K562 (cell line): Measurements from ENCODE around the gene SLAMF6. TPM values are rescaled to one million over a fixed set of nuclear protein-coding genes. Genes with fewer than 3 reads are reported as not detected.

Experiments
- ATAC-seq: fragments of 200-7000 bp; cut with Tn5 transposase; 3 replicates; pipeline ENCODE4 v1.9.1; 2020; ENCODE audit warnings: moderate library complexity
- BruUV-seq: library from RNA; stranded (reverse); fragments of 400-500 nt; replicated peaks from 2 replicates; lab custom pipeline; 2021; lab: Mats Ljungman, UMichigan
- CTCF ChIA-PET: fragments of 300-600 bp; formaldehyde crosslinking; extraction: SDS; loops from one replicate; lab custom pipeline; 2021; ENCODE audit warnings: low intra/inter-chr PET ratio; lab: Yijun Ruan, JAX
- POLR2A ChIA-PET: fragments of 300-600, 350-650 bp; sonication (Branson Sonifier 250); formaldehyde crosslinking; extraction: SDS; loops from one replicate; lab custom pipeline; 2021; ENCODE audit warnings: antibody characterized with exemption, inconsistent platforms; lab: Yijun Ruan, JAX
- DNase-seq, 4 experiments: peaks; one replicate each; pipeline versions ENCODE4 v3.0.0 to v3.0.0-alpha.2; 2011 to 2018; ENCODE audit warnings: low spot score in 3 of 4, mixed read lengths in 3 of 4; ENCODE audit errors: extremely low read depth in 1 of 4
- FAIRE-seq: peaks from 2 replicates; lab custom pipeline; 2011; peaks lifted over from hg19 to GRCh38; lab: Jason Lieb, UNC
- H2AFZ ChIP-seq: 2 replicates; pipeline ENCODE4 v1.6.0; 2011; ENCODE audit warnings: low read depth, low read length, control low read depth, inconsistent platforms
- H3K27ac ChIP-seq: fragments of 200-600 bp; 3 replicates; pipeline ENCODE4 v1.8.0; 2011; ENCODE audit warnings: low read depth, mild to moderate bottlenecking, control low read depth, inconsistent platforms, low read length, moderate library complexity, mixed read lengths; ENCODE audit errors: extremely low read depth
- H3K27me3 ChIP-seq, 2 experiments: fragments of 300-600 bp in 1 of 2; 2 replicates in 1 of 2; 3 replicates in 1 of 2; pipeline versions ENCODE4 v1.6.0 to v1.8.0; 2011; ENCODE audit warnings: inconsistent platforms in 2 of 2, low read length in 2 of 2, mild to moderate bottlenecking in 1 of 2, mixed read lengths in 1 of 2, moderate library complexity in 1 of 2; ENCODE audit not compliant: control insufficient read depth in 2 of 2, insufficient read depth in 2 of 2
- H3K36me3 ChIP-seq: fragments of 300-600 bp; 3 replicates; pipeline ENCODE4 v1.8.0; 2011; ENCODE audit warnings: mild to moderate bottlenecking, low read length, inconsistent platforms; ENCODE audit not compliant: control insufficient read depth, insufficient read depth
- H3K4me1 ChIP-seq, 2 experiments: fragments of 200-600 bp in 1 of 2; replicated peaks in 1 of 2; 2 replicates in 1 of 2; 3 replicates in 1 of 2; pipeline versions ENCODE4 v1.5.1 to v1.8.0; 2011; ENCODE audit warnings: inconsistent platforms in 2 of 2, low read length in 2 of 2, mild to moderate bottlenecking in 1 of 2, mixed read lengths in 1 of 2, moderate library complexity in 1 of 2; ENCODE audit not compliant: control insufficient read depth in 2 of 2, insufficient read depth in 2 of 2
- H3K4me2 ChIP-seq: 2 replicates; pipeline ENCODE4 v1.6.1; 2011; ENCODE audit warnings: low read length, control low read depth, inconsistent platforms, mixed read lengths; ENCODE audit not compliant: insufficient read depth
- H3K4me3 ChIP-seq: fragments of 200-600 bp; sonication (generic), shearing (Covaris generic); 2 replicates; pipeline ENCODE4 v1.5.1; 2016; ENCODE audit warnings: control low read depth, inconsistent platforms
- H3K79me2 ChIP-seq: fragments of 200-600 bp; 3 replicates; pipeline ENCODE4 v1.8.0; 2011; ENCODE audit warnings: low read length, inconsistent platforms; ENCODE audit not compliant: control insufficient read depth, insufficient read depth
- H3K9ac ChIP-seq, 2 experiments: 2 replicates each; pipeline versions ENCODE4 v1.6.0 to v1.6.1; 2011; ENCODE audit warnings: low read depth in 2 of 2, low read length in 2 of 2, control low read depth in 1 of 2, inconsistent platforms in 1 of 2, mild to moderate bottlenecking in 1 of 2, mixed read lengths in 1 of 2; ENCODE audit not compliant: insufficient read depth in 1 of 2
- H3K9me1 ChIP-seq: one replicate; pipeline ENCODE4 v1.6.0; 2011; ENCODE audit warnings: inconsistent platforms, mild to moderate bottlenecking, low read length, moderate library complexity; ENCODE audit not compliant: control insufficient read depth, insufficient read depth
- H3K9me3 ChIP-seq: replicated peaks from 2 replicates; pipeline ENCODE4 v1.5.1; 2011; ENCODE audit warnings: low read depth, low read length, inconsistent platforms; ENCODE audit not compliant: control insufficient read depth, insufficient read depth
- H4K20me1 ChIP-seq: replicated peaks from 2 replicates; pipeline ENCODE4 v1.6.1; 2011; ENCODE audit warnings: low read length, inconsistent platforms, mixed read lengths; ENCODE audit not compliant: control insufficient read depth, insufficient read depth
- CBX8 ChIP-seq: fragments of 200-600 bp; sonication (generic); IDR thresholded peaks from 2 replicates; pipeline ENCODE4 v1.6.1; 2012; ENCODE audit warnings: borderline replicate concordance, mixed run types, low read depth, mild to moderate bottlenecking, moderate library complexity, mixed read lengths, low read length, control low read depth, inconsistent platforms; ENCODE audit not compliant: poor library complexity, severe bottlenecking; ENCODE audit errors: extremely low read depth
- FOXM1 ChIP-seq, 2 experiments: fragments of 450-650 bp in 1 of 2; sonication (generic) in 1 of 2; formaldehyde crosslinking in 1 of 2; IDR thresholded peaks; 2 replicates each; pipeline versions ENCODE4 v1.6.1 to v1.9.0; 2017 to 2022; ENCODE audit warnings: low read depth in 2 of 2, mild to moderate bottlenecking in 2 of 2, missing genetic modification reagents in 1 of 2, moderate library complexity in 1 of 2
- HOMEZ ChIP-seq: fragments of 250-450 bp; sonication (Bioruptor Pico); IDR thresholded peaks from 2 replicates; pipeline ENCODE4 v1.4.0; 2020; ENCODE audit warnings: mild to moderate bottlenecking, moderate library complexity
- IRF9 ChIP-seq: fragments of 450-650 bp; IDR thresholded peaks from 2 replicates; pipeline ENCODE4 v1.6.1; 2016; ENCODE audit warnings: missing biosample characterization, missing genetic modification characterization
- JUNB ChIP-seq: fragments of 450-650 bp; formaldehyde crosslinking; conservative IDR thresholded peaks from 2 replicates; pipeline ENCODE4 v1.4.0; 2020; ENCODE audit warnings: mild to moderate bottlenecking
- KAT2B ChIP-seq: IDR thresholded peaks from one replicate; pipeline ENCODE4 v1.6.1; 2012; ENCODE audit warnings: low read depth, mild to moderate bottlenecking, control low read depth, inconsistent platforms, low read length, moderate library complexity
- LEF1 ChIP-seq: fragments of 450-650 bp; IDR thresholded peaks from 2 replicates; pipeline ENCODE4 v1.6.1; 2016; ENCODE audit warnings: mild to moderate bottlenecking
- MAFK ChIP-seq: IDR thresholded peaks from 2 replicates; pipeline ENCODE4 v1.6.1; 2011; ENCODE audit warnings: low read length, improper control_type of control experiment
- MEF2D ChIP-seq: conservative IDR thresholded peaks from 2 replicates; pipeline ENCODE4 v1.6.1; 2016; ENCODE audit warnings: low read depth, missing genetic modification characterization, missing compliant biosample characterization
- MTA1 ChIP-seq: fragments of 450-650 bp; IDR thresholded peaks from 2 replicates; pipeline ENCODE4 v1.6.1; 2017; ENCODE audit warnings: borderline replicate concordance
- NFRKB ChIP-seq: fragments of 450-650 bp; IDR thresholded peaks from 2 replicates; pipeline ENCODE4 v1.6.1; 2016; ENCODE audit warnings: low read depth
- NR2C2 ChIP-seq, 2 experiments: fragments of 200-800 bp in 1 of 2; sonication (Bioruptor generic) in 1 of 2; sonication (generic) in 1 of 2; formaldehyde crosslinking in 1 of 2; IDR thresholded peaks; 2 replicates each; pipeline versions ENCODE4 v1.6.1 to v1.8.0; 2016 to 2022; ENCODE audit warnings: mild to moderate bottlenecking in 1 of 2, missing compliant biosample characterization in 1 of 2, missing genetic modification characterization in 1 of 2, missing genetic modification reagents in 1 of 2
- PCBP1 ChIP-seq: fragments of 200-400 bp; formaldehyde crosslinking; IDR thresholded peaks from 2 replicates; pipeline ENCODE4 v1.6.1; 2018; ENCODE audit warnings: mild to moderate bottlenecking, low read depth, low read length; ENCODE audit not compliant: poor library complexity, severe bottlenecking
- PML ChIP-seq: IDR thresholded peaks from 2 replicates; pipeline ENCODE4 v1.6.1; 2012; ENCODE audit warnings: low read length, inconsistent platforms
- PURB ChIP-seq: sonication (generic); formaldehyde crosslinking; IDR thresholded peaks from 2 replicates; pipeline ENCODE4 v1.9.0; 2021; ENCODE audit warnings: low read depth, mild to moderate bottlenecking, missing genetic modification reagents
- RBM15 ChIP-seq: fragments of 200-400 bp; formaldehyde crosslinking; IDR thresholded peaks from 2 replicates; pipeline ENCODE4 v1.6.1; 2018; ENCODE audit warnings: mild to moderate bottlenecking, low read length, moderate library complexity; ENCODE audit not compliant: insufficient read depth
- ZBTB8A ChIP-seq: fragments of 450-650 bp; IDR thresholded peaks from 2 replicates; pipeline ENCODE4 v1.6.1; 2018; ENCODE audit warnings: mild to moderate bottlenecking, moderate library complexity; ENCODE audit not compliant: partially characterized antibody
- ZC3H11A ChIP-seq: IDR thresholded peaks from 2 replicates; pipeline ENCODE4 v1.6.1; 2012; ENCODE audit warnings: low read depth, low read length, improper control_type of control experiment
- ZNF76 ChIP-seq: fragments of 250-450 bp; sonication (Bioruptor Pico); IDR thresholded peaks from 2 replicates; pipeline ENCODE4 v1.4.0; 2020; ENCODE audit warnings: mild to moderate bottlenecking, moderate library complexity, borderline replicate concordance
- WGBS: fragments of 100-300 bp; shearing (Covaris generic); methylation state at CpG from one replicate; pipeline ENCODE4 v1.1.6; 2016; ENCODE audit warnings: low coverage, mixed read lengths; ENCODE audit not compliant: insufficient coverage; ENCODE audit errors: missing lambda C conversion rate; 5-methylcytosine and 5-hydroxymethylcytosine counted together
- in situ Hi-C: fragments of 300-500 bp; cut with MboI; formaldehyde crosslinking; loops from 4 replicates; pipeline ENCODE4 v1.15.0; 2018; ENCODE audit warnings: inconsistent platforms, mixed read lengths
- intact Hi-C: fragments of 100-400 bp; cut with micrococcal nuclease; formaldehyde crosslinking; loops from 2 replicates; pipeline ENCODE4 v1.14.2; 2022
- polyA plus RNA-seq, 8 experiments: library from polyadenylated mRNA; depleted of rRNA in 4 of 8; stranded (reverse) in 5 of 8; unstranded in 3 of 8; fragments of >200 nt; fragmentation: Nextera tagmentation in 2 of 8; fragmentation: Illumina TruSeq in 1 of 8; extraction: Ambion mirVana in 2 of 8; extraction: Trizol in 1 of 8; gene quantifications; 2 replicates each; pipeline versions ENCODE4 v1.2.1 to v1.2.3, GENCODE V29; 2011 to 2014; ENCODE audit warnings: inconsistent platforms in 1 of 8, missing spikeins in 1 of 8
- total RNA-seq, 7 experiments: library from RNA; depleted of rRNA in 6 of 7; stranded (reverse); fragments of >200 nt in 6 of 7; fragmentation: Illumina TruSeq in 2 of 7; extraction: Trizol in 2 of 7; gene quantifications; 2 replicates each; pipeline versions ENCODE4 v1.2.1 to v1.2.3, GENCODE V29; 2011 to 2021; ENCODE audit warnings: low replicate concordance in 1 of 7

SLAMF6 gene
- total and polyA plus RNA-seq, 9 of the 15 experiments (the other 6 are each of a cell fraction or from before 2014, with no cell fraction given), result 0.56 to 4.8 (median 1.1) TPM

GRCh38 chr1:160486453-160486852 is 36.6 kb downstream of the SLAMF6 start:
- intact Hi-C loops, result no loop called here
- FAIRE-seq (no peak), DNase-seq (no peak), ATAC-seq (no peak)
- 27% methylated on average over 4 of the region's 4 CpGs for WGBS
- Histone ChIP-seq H4K20me1 (no peaks in the 10 kb centered on the region), H2AFZ (0 out of 2 replicates have a peak overlapping the region, but pooled peaks have one; percentile 12), H3K9ac (no peak overlapping the region), H3K9me1 (no peaks in the 10 kb centered on the region), H3K27me3 (no peaks in the 10 kb centered on the region), H3K9me3 (no peaks in the 10 kb centered on the region), H3K4me1 (no peaks in the 10 kb centered on the region), H3K4me3 (no peak overlapping the region), H3K36me3 (no peaks in the 10 kb centered on the region), H3K27ac (no peak overlapping the region), H3K79me2 (no peaks in the 10 kb centered on the region), H3K4me2 (no peak overlapping the region)
- no TSS peak for BruUV-seq
- ChIA-PET CTCF (no interaction called here), POLR2A (no interaction called here)
- in situ Hi-C loops, result no loop called here
- TF ChIP-seq ZNF76 (CRISPR knock-in tag) (no peak), JUNB (no peak), PML (no peak), LEF1 (no peak), ZC3H11A (no peak), KAT2B (no peak), CBX8 (no peak), NR2C2 (CRISPR knock-in tag; IDR thresholded peaks at IDR 0.05) (no peak), NR2C2 (tag; IDR thresholded peaks at IDR 0.05) (no peak), PCBP1 (no peak), MTA1 (no peak), HOMEZ (CRISPR knock-in tag) (no peak), MEF2D (no peak), NFRKB (no peak), MAFK (no peak), PURB (CRISPR knock-in tag) (no peak), ZBTB8A (no peak), IRF9 (tag) (no peak), FOXM1 (IDR thresholded peaks at IDR 0.05; ENCODE audit: low read depth) (no peak), FOXM1 (CRISPR knock-in tag; IDR thresholded peaks at IDR 0.05; ENCODE audit: low read depth) (no peak), RBM15 (no peak)
